GM12878 (cell line): ENCODE results near the gene FMOD. TPM values are rescaled to one million over a fixed set of nuclear protein-coding genes. Genes with fewer than 3 reads are reported as not detected.

ENCODE experiments used
- CEBPZ ChIP-seq: fragments of 150-350 bp; IDR thresholded peaks from 2 replicates; pipeline ENCODE4 v1.6.1; 2016; ENCODE audit warnings: low read depth, low read length
- E2F4 ChIP-seq: IDR thresholded peaks from 2 replicates; pipeline ENCODE4 v1.6.1; 2012; ENCODE audit warnings: low read depth, low read length, improper control_type of control experiment
- KDM1A ChIP-seq: fragments of 200-600 bp; sonication (generic); IDR thresholded peaks from 2 replicates; pipeline ENCODE4 v1.6.1; 2016; ENCODE audit warnings: borderline replicate concordance
- NFXL1 ChIP-seq: fragments of 450-650 bp; IDR thresholded peaks from 2 replicates; pipeline ENCODE4 v1.6.1; 2017; ENCODE audit warnings: antibody characterized with exemption, mild to moderate bottlenecking, borderline replicate concordance
- PML ChIP-seq: IDR thresholded peaks from 2 replicates; pipeline ENCODE4 v1.6.1; 2012; ENCODE audit warnings: low read length, inconsistent platforms
- POLR2AphosphoS5 ChIP-seq: IDR thresholded peaks from 2 replicates; pipeline ENCODE4 v1.6.1; 2011; ENCODE audit warnings: mild to moderate bottlenecking, low read length, inconsistent platforms
- RCOR1 ChIP-seq: conservative IDR thresholded peaks from 2 replicates; pipeline ENCODE4 v1.6.1; 2012; ENCODE audit warnings: low read depth, low read length, improper control_type of control experiment
- RUNX3 ChIP-seq: IDR thresholded peaks from 2 replicates; pipeline ENCODE4 v1.6.1; 2012; ENCODE audit warnings: low read length, inconsistent platforms
- SMC3 ChIP-seq: IDR thresholded peaks from 2 replicates; pipeline ENCODE4 v1.6.1; 2011; ENCODE audit warnings: low read length, improper control_type of control experiment, borderline replicate concordance
- SREBF2 ChIP-seq: IDR thresholded peaks from 2 replicates; pipeline ENCODE4 v1.6.1; 2012; ENCODE audit warnings: mild to moderate bottlenecking, low read length
- TBL1XR1 ChIP-seq: IDR thresholded peaks from 2 replicates; pipeline ENCODE4 v1.6.1; 2012; ENCODE audit warnings: low read depth, low read length, improper control_type of control experiment
- USF1 ChIP-seq: IDR thresholded peaks from 2 replicates; pipeline ENCODE4 v1.6.1; 2011; ENCODE audit warnings: borderline replicate concordance, low read depth, mild to moderate bottlenecking, moderate library complexity, mixed read lengths, low read length; ENCODE audit not compliant: insufficient read depth; ENCODE audit errors: extremely low read length
- ZBTB11 ChIP-seq: fragments of 450-650 bp; formaldehyde crosslinking; IDR thresholded peaks from 2 replicates; pipeline ENCODE4 v1.5.0; 2022; ENCODE audit warnings: mild to moderate bottlenecking, missing genetic modification characterization
- ZNF274 ChIP-seq: IDR thresholded peaks from one replicate; pipeline ENCODE4 v1.8.0; 2011; ENCODE audit not compliant: insufficient read length, insufficient read depth
- ZNF384 ChIP-seq: IDR thresholded peaks from 2 replicates; pipeline ENCODE4 v1.6.1; 2012; ENCODE audit warnings: low read depth, mild to moderate bottlenecking, low read length, improper control_type of control experiment, borderline replicate concordance
- polyA plus RNA-seq, 11 experiments: library from polyadenylated mRNA; depleted of rRNA in 4 of 11; unstranded in 6 of 11; stranded (reverse) in 5 of 11; fragments of >200 nt; fragmentation: Nextera tagmentation in 4 of 11; fragmentation: Illumina TruSeq in 1 of 11; extraction: Ambion mirVana in 4 of 11; extraction: Trizol in 1 of 11; gene quantifications; 1 replicate in 1 of 11; 2 replicates in 10 of 11; pipeline versions ENCODE4 v1.2.1 to v1.2.3, GENCODE V29; 2011 to 2016; ENCODE audit warnings: inconsistent platforms in 2 of 11, missing spikeins in 2 of 11, low read depth in 1 of 11
- total RNA-seq, 4 experiments: library from RNA; depleted of rRNA in 3 of 4; stranded (reverse); fragments of >200 nt in 3 of 4; fragmentation: Illumina TruSeq in 1 of 4; extraction: Trizol in 1 of 4; gene quantifications; 2 replicates each; pipeline versions ENCODE4 v1.2.1 to v1.2.3, GENCODE V29; 2013 to 2021

FMOD gene
- total and polyA plus RNA-seq, 10 of the 15 experiments (the other 5 are each of a cell fraction or from before 2014, with no cell fraction given) = 0.03 to 0.26 (median 0.11) TPM; not detected in 7

- TF ChIP-seq NFXL1 (no peak), ZBTB11 (CRISPR knock-in tag) (no peak), SREBF2 (no peak), USF1 (no peak), SMC3 (0 out of 2 replicates have a peak, but pooled peaks have one; percentile 0), KDM1A (no peak), E2F4 (no peak), ZNF274 (no peak), RCOR1 (0 out of 2 replicates have a peak, but pooled peaks have one; percentile 67), CEBPZ (no peak), TBL1XR1 (peak; percentile 59; the same call in 1 of the 2 replicates), PML (no peak), POLR2AphosphoS5 (no peak), ZNF384 (no peak), RUNX3 (no peak)
Observed at GRCh38 chr1:203325418-203326091, 25.4 kb downstream of the FMOD start (continued).
